Neural cell (in vitro differentiated cells): Measurements from ENCODE around the gene NDC1.

Experiments used
- EZH2 ChIP-seq: fragments of 200-600, 300-800 bp; shearing (Covaris generic), sonication (generic); IDR thresholded peaks from 2 replicates; pipeline ENCODE4 v1.6.1; 2014; ENCODE audit warnings: antibody characterized with exemption, low read length, borderline replicate concordance, mild to moderate bottlenecking; ENCODE audit not compliant: insufficient read depth, poor library complexity, severe bottlenecking
- POLR2AphosphoS5 ChIP-seq: IDR thresholded peaks from 2 replicates; pipeline ENCODE4 v1.6.1; 2012
- RAD21 ChIP-seq: fragments of 450-650 bp; conservative IDR thresholded peaks from 2 replicates; pipeline ENCODE4 v1.6.1; 2014; ENCODE audit warnings: antibody characterized with exemption, mild to moderate bottlenecking, moderate library complexity
- TF ChIP-seq, protein P1 (sequence below): fragments of 450-650 bp; IDR thresholded peaks from 2 replicates; pipeline ENCODE4 v1.5.1; 2014; ENCODE audit warnings: antibody characterized with exemption, mild to moderate bottlenecking, moderate library complexity; ENCODE audit not compliant: poor library complexity, severe bottlenecking

DNA sequence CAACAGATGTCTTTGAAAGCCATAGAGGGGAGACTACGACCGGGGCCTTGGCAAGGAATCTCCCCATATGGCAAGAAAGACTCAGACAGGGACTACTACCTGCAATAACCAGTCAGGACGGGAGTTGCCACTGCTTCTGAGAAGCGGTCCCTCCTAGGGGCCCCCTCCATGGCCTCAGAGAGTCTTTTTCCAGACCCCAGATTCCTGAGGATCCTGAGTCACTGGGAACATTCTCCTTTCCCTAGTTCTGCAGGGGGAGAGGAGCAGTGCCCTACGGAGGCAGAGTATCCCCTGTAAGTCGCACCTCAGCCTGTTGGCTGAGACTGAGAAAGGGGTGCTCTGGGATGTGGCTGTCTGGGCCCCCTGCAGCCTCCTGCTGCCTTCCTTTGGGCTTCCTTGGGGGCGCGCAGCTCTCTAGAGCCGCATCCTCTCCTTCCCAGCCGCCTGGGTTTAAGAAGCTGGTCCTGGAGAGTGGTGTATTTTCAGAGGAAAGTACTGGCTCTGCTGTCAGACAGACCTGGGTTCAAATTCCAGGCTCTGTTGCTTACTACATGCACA is 107.0 kb downstream of the NDC1 start:
- TF ChIP-seq POLR2AphosphoS5 (no peak), EZH2 (no peak), RAD21 (no peak)
- TF ChIP-seq, protein P1, sequence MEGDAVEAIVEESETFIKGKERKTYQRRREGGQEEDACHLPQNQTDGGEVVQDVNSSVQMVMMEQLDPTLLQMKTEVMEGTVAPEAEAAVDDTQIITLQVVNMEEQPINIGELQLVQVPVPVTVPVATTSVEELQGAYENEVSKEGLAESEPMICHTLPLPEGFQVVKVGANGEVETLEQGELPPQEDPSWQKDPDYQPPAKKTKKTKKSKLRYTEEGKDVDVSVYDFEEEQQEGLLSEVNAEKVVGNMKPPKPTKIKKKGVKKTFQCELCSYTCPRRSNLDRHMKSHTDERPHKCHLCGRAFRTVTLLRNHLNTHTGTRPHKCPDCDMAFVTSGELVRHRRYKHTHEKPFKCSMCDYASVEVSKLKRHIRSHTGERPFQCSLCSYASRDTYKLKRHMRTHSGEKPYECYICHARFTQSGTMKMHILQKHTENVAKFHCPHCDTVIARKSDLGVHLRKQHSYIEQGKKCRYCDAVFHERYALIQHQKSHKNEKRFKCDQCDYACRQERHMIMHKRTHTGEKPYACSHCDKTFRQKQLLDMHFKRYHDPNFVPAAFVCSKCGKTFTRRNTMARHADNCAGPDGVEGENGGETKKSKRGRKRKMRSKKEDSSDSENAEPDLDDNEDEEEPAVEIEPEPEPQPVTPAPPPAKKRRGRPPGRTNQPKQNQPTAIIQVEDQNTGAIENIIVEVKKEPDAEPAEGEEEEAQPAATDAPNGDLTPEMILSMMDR, result no peak
